K562 (cell line): ENCODE measurements around the gene NUDCD3. TPM values are rescaled to one million over a fixed set of nuclear protein-coding genes. Genes with fewer than 3 reads are reported as not detected.

Source experiments
- ESRRB ChIP-seq: fragments of 250-450 bp; sonication (Bioruptor Pico); IDR thresholded peaks from 2 replicates; pipeline ENCODE4 v1.5.0; 2020; ENCODE audit warnings: mild to moderate bottlenecking, moderate library complexity, borderline replicate concordance
- EZH2 ChIP-seq: IDR thresholded peaks from 2 replicates; pipeline ENCODE4 v1.6.1; 2012; ENCODE audit warnings: low read depth, mild to moderate bottlenecking, inconsistent platforms, low read length, borderline replicate concordance
- GTF2B ChIP-seq: IDR thresholded peaks from 2 replicates; pipeline ENCODE4 v1.6.1; 2011; ENCODE audit not compliant: insufficient read length; ENCODE audit errors: extremely low read depth
- KDM1A ChIP-seq, 2 experiments: fragments of 450-650 bp; IDR thresholded peaks; 2 replicates each; pipeline ENCODE4 v1.6.1; 2016; ENCODE audit warnings: mild to moderate bottlenecking in 2 of 2
- MTF1 ChIP-seq: fragments of 250-450 bp; sonication (Bioruptor Pico); IDR thresholded peaks from 2 replicates; pipeline ENCODE4 v1.9.0; 2021; ENCODE audit warnings: moderate library complexity, mild to moderate bottlenecking, inconsistent platforms, borderline replicate concordance
- PCBP2 ChIP-seq: fragments of 200-400 bp; formaldehyde crosslinking; IDR thresholded peaks from 2 replicates; pipeline ENCODE4 v1.6.1; 2018; ENCODE audit warnings: low read length, low read depth, mild to moderate bottlenecking, moderate library complexity; ENCODE audit not compliant: poor library complexity, severe bottlenecking
- SNAPC5 ChIP-seq: fragments of 250-450 bp; sonication (Bioruptor Pico); IDR thresholded peaks from 2 replicates; pipeline ENCODE4 v1.8.0; 2021; ENCODE audit warnings: moderate library complexity, mild to moderate bottlenecking, inconsistent platforms
- THRA ChIP-seq: fragments of 450-650 bp; IDR thresholded peaks from 2 replicates; pipeline ENCODE4 v1.6.1; 2017; ENCODE audit warnings: mild to moderate bottlenecking, moderate library complexity
- ZNF124 ChIP-seq: sonication (generic); formaldehyde crosslinking; IDR thresholded peaks from 2 replicates; pipeline ENCODE4 v1.8.1; 2022; ENCODE audit warnings: missing genetic modification reagents
- ZNF318 ChIP-seq, 2 experiments: fragments of 450-650 bp; IDR thresholded peaks; 2 replicates each; pipeline ENCODE4 v1.6.1; 2016; ENCODE audit warnings: mild to moderate bottlenecking in 2 of 2, borderline replicate concordance in 1 of 2, low read depth in 1 of 2, moderate library complexity in 1 of 2
- polyA plus RNA-seq, 8 experiments: library from polyadenylated mRNA; depleted of rRNA in 4 of 8; stranded (reverse) in 5 of 8; unstranded in 3 of 8; fragments of >200 nt; fragmentation: Nextera tagmentation in 2 of 8; fragmentation: Illumina TruSeq in 1 of 8; extraction: Ambion mirVana in 2 of 8; extraction: Trizol in 1 of 8; gene quantifications; 2 replicates each; pipeline versions ENCODE4 v1.2.1 to v1.2.3, GENCODE V29; 2011 to 2014; ENCODE audit warnings: inconsistent platforms in 1 of 8, missing spikeins in 1 of 8
- total RNA-seq, 7 experiments: library from RNA; depleted of rRNA in 6 of 7; stranded (reverse); fragments of >200 nt in 6 of 7; fragmentation: Illumina TruSeq in 2 of 7; extraction: Trizol in 2 of 7; gene quantifications; 2 replicates each; pipeline versions ENCODE4 v1.2.1 to v1.2.3, GENCODE V29; 2011 to 2021; ENCODE audit warnings: low replicate concordance in 1 of 7

The NUDCD3 gene
- total and polyA plus RNA-seq, 9 of the 15 experiments (the other 6 are each of a cell fraction or from before 2014, with no cell fraction given): 24.8 to 64.2 (median 42.6) TPM

GRCh38 chr7:44537442-44537841 lies 47.0 kb upstream of the NUDCD3 start (continued):
- TF ChIP-seq ZNF318 (IDR thresholded peaks at IDR 0.05; ENCODE audit: borderline replicate concordance in 1 of 2, low read depth in 1 of 2) (no peak), EZH2 (no peak), GTF2B (no peak), THRA (no peak), MTF1 (CRISPR knock-in tag) (no peak), ESRRB (CRISPR knock-in tag) (no peak), KDM1A (IDR thresholded peaks at IDR 0.05) (peak; percentile 38 to 74; a peak in 3 of 4 replicates), PCBP2 (no peak), SNAPC5 (CRISPR knock-in tag) (no peak), ZNF124 (CRISPR knock-in tag) (no peak)
